Activated B cell treated with CpG ODN at 0.5 μM for 24 hours (primary cell): ENCODE results near the gene GRIK1. TPM values are rescaled to one million over a fixed set of nuclear protein-coding genes. Genes with fewer than 3 reads are reported as not detected.

Experiments used
- ATAC-seq: fragments of 200-7000 bp; cut with Tn5 transposase; one replicate; pipeline ENCODE4 v1.10.0; 2021; ENCODE audit warnings: low read depth, mild to moderate bottlenecking, moderate library complexity
- CTCF ChIA-PET: fragments of 350-600 bp; sonication (Branson Sonifier 250); formaldehyde crosslinking; loops from one replicate; lab custom pipeline; 2021; ENCODE audit warnings: antibody characterized with exemption; lab: Charles Lee
- POLR2A ChIA-PET: fragments of 350-600 bp; sonication (Branson Sonifier 250); formaldehyde crosslinking; loops from one replicate; lab custom pipeline; 2021; ENCODE audit warnings: antibody characterized with exemption; lab: Charles Lee
- DNase-seq: peaks from one replicate; pipeline ENCODE4 v3.0.0; 2022
- H3K27ac Mint-ChIP-seq: one replicate; pipeline ENCODE4 v1.8.0; 2020; ENCODE audit warnings: mixed read lengths
- H3K27me3 Mint-ChIP-seq: one replicate; pipeline ENCODE4 v1.8.0; 2021; ENCODE audit warnings: mixed read lengths
- H3K36me3 Mint-ChIP-seq: one replicate; pipeline ENCODE4 v1.8.0; 2021; ENCODE audit warnings: low read depth, mixed read lengths
- H3K4me1 Mint-ChIP-seq: one replicate; pipeline ENCODE4 v1.8.0; 2021; ENCODE audit warnings: mixed read lengths
- H3K4me3 Mint-ChIP-seq: one replicate; pipeline ENCODE4 v1.8.0; 2020; ENCODE audit warnings: mild to moderate bottlenecking, mixed read lengths
- H3K9me3 Mint-ChIP-seq: one replicate; pipeline ENCODE4 v1.8.0; 2020; ENCODE audit warnings: mixed read lengths
- CTCF ChIP-seq: fragments of 200-600 bp; IDR thresholded peaks from one replicate; pipeline ENCODE4 v1.8.0; 2022; ENCODE audit warnings: antibody characterized with exemption, mild to moderate bottlenecking
- intact Hi-C: fragments of 100-400 bp; cut with micrococcal nuclease; formaldehyde crosslinking; loops from one replicate; pipeline ENCODE4 v1.15.1; 2024
- total RNA-seq: library from RNA; stranded (reverse); gene quantifications from 2 replicates; pipeline ENCODE4 v1.2.3, GENCODE V29; 2022

Gene GRIK1
- total RNA-seq, 1 donor from 2014 or later = not detected

DNA sequence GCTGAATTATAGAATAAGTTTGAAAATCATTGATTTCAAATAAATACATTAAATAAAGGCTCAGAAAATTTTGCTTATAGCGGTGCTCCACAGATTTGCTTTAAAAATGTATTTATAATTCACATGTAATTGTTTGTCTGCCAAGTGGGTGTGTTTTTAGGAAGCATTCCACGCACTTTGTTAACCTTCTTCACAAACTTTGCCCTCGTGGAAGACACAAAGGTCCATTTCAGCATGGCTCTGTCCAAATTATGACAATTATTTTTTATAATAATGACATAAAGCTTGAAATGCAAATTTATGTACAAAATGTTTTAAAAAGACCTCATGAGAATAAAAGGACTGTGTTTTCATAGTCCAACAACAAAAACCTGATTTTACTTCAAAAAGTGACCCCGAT is 146.1 kb downstream of the GRIK1 start:
- no peaks in the 10 kb centered on the region for H3K36me3 Mint-ChIP-seq
- ChIA-PET CTCF (no interaction called here), POLR2A (no interaction called here)
- TF ChIP-seq CTCF = no peak
- H3K4me1 Mint-ChIP-seq = no peaks in the 10 kb centered on the region
- no peak overlapping the region for H3K27ac Mint-ChIP-seq
- ATAC-seq = no peak
- intact Hi-C loops = no loop called here
- H3K4me3 Mint-ChIP-seq = no peak overlapping the region
- no peak for DNase-seq
- H3K9me3 Mint-ChIP-seq = no peaks in the 10 kb centered on the region
- no peaks in the 10 kb centered on the region for H3K27me3 Mint-ChIP-seq

DNA sequence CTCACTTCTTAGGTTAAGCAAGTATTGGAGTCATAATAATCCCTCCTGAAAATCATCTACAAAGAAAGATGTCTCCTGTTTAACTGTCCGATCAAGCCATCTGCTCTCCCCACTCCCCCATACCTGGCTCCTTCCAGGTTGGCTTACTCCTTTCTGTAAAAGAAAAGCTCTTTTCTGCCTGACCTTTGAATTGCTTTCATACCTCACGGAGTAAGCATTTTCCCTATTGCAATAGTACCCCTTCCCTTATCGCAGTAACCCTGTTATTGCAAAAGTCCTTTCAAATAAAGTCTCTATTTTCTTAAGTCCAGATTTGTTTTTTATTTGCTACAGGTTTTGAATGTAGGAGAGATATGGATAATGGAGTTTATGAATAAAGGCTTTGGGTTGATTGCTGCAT is 150.4 kb downstream of the GRIK1 start:
- intact Hi-C loops = no loop called here
- CTCF ChIA-PET = no interaction called here
- no peaks in the 10 kb centered on the region for H3K9me3 Mint-ChIP-seq
- H3K36me3 Mint-ChIP-seq = no peaks in the 10 kb centered on the region
- no peak for TF ChIP-seq CTCF
- no peak overlapping the region for H3K4me3 Mint-ChIP-seq
- H3K27me3 Mint-ChIP-seq = peaks cover 2% of the 10 kb centered on the region
- no peak overlapping the region for H3K27ac Mint-ChIP-seq
- H3K4me1 Mint-ChIP-seq = no peaks in the 10 kb centered on the region
- ATAC-seq (no peak), DNase-seq (no peak)
- POLR2A ChIA-PET = no interaction called here

GRCh38 chr21:29788752-29789151 is 151.0 kb downstream of the GRIK1 start:
- Mint-ChIP-seq H3K4me1 (no peaks in the 10 kb centered on the region), H3K27ac (no peak overlapping the region), H3K36me3 (no peaks in the 10 kb centered on the region), H3K4me3 (no peak overlapping the region), H3K27me3 (peaks cover 2% of the 10 kb centered on the region), H3K9me3 (no peaks in the 10 kb centered on the region)
- TF ChIP-seq CTCF = no peak
- ATAC-seq (no peak), DNase-seq (no peak)
- intact Hi-C loops = no loop called here
- CTCF ChIA-PET = no interaction called here
- POLR2A ChIA-PET = no interaction called here

DNA sequence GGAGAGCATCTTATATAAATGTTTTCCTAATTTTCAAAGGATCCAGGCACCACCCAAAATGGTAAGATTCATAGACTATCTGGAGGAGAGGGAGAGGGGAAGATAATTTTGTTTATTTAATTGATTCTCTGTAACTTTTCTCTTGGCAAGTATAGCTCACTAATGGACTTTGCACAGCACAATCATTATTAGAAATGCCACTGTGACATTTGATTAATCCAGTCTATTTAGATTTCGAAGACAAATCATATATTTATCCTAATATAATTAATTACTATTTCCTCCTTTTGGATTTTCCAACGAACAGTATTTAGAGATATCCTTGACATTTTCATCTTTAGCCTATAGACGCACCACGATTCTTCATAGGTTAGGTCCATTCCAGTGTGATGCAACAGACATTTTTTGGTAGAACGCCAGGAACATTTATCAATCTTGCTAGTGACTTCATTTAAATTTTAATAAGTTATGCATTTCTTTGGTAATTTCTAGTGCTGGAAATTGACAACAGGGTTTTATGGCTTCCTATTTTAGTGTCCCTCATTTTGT is 152.4 kb downstream of the GRIK1 start:
- H3K9me3 Mint-ChIP-seq = no peaks in the 10 kb centered on the region
- POLR2A ChIA-PET = no interaction called here
- intact Hi-C loops = no loop called here
- CTCF ChIA-PET = no interaction called here
- H3K4me3 Mint-ChIP-seq = no peak overlapping the region
- no peaks in the 10 kb centered on the region for H3K36me3 Mint-ChIP-seq
- no peak for TF ChIP-seq CTCF
- DNase-seq (no peak), ATAC-seq (no peak)
- peaks cover 2% of the 10 kb centered on the region for H3K27me3 Mint-ChIP-seq
- H3K4me1 Mint-ChIP-seq = no peaks in the 10 kb centered on the region
- H3K27ac Mint-ChIP-seq = no peak overlapping the region

DNA sequence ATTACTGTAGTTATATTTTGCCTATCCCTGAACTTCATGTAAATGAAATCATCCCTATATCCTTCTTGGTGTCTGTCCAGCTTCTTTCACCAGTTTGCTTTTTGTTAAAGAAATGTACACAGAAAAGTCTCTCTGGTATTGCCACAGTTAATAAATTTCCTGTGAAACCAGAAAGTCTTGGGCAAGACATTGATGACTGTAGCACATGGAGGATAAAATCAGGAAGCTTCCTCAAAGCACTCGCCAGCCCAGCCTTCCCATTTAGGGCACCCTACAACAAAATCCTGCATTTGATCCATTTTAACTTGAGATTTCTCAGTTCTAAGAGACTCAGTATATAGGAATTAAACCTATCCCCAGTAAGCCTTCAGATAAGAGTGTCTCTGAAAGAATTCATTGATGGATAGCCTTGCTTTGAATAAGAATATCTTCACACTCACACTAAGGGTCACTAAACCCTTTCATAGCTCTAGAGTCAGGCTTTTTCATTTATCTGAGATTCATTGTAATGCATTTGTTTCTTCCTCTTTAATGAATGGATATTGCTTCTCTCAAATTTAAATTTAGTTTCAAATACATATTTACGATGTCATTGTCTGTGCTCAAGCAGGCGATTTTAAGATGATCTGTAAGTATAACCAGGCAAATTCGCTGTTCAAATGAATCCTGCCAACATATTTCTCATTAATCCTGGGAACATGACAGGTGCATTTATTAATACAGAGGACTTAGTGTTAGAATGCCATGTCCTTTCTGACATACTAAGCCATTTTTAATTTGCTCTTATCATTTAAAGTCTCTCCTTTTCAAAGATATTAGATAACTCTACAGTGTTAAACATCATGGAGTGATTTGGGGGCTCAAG is 153.1 kb downstream of the GRIK1 start:
- Mint-ChIP-seq H3K27ac (no peak overlapping the region), H3K9me3 (no peaks in the 10 kb centered on the region), H3K27me3 (peaks cover 2% of the 10 kb centered on the region), H3K4me3 (no peak overlapping the region), H3K36me3 (no peaks in the 10 kb centered on the region), H3K4me1 (no peaks in the 10 kb centered on the region)
- intact Hi-C loops = no loop called here
- ChIA-PET POLR2A (no interaction called here), CTCF (no interaction called here)
- ATAC-seq (no peak), DNase-seq (no peak)
- TF ChIP-seq CTCF = no peak
